ENCODE data around the gene CERS6. TPM values are rescaled to one million over a fixed set of nuclear protein-coding genes. Genes with fewer than 3 reads are reported as not detected.
A peak's percentile ranks its signal among the peaks of the same experiment; 100 is the strongest.

CERS6 gene
- total and polyA plus RNA-seq, 12 donors = 5.0 to 110 (median 29.6) TPM

DNA sequence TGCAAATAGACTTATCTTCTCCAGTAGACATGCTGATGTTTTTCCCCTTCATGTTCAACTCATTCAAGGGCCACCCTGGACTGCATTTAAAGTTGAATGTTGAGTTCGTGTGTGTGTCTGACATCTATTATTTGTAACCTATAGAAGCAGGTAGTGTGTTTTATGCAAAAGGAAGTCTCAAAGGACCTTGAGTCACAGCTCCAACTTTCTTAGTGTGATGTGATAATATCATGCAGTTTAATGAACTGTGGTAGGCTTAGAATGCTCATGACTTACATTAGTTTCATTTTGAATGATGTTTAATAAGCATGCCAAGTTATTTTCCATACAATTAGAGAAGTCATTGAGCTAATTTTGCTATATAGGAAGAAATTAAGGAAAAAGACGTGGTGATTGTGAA lies 67.9 kb downstream of the CERS6 start:
- no peaks in the 10 kb centered on the region for H3K36me3 ChIP-seq (replicated peaks in 1 of 2)
- DNase-seq = no peak
- no peak overlapping the region for H3K27ac ChIP-seq
- H3K27me3 ChIP-seq = no peaks in the 10 kb centered on the region
- no peak for TF ChIP-seq POLR2A (IDR thresholded peaks at IDR 0.05)
- TF ChIP-seq, protein P1, sequence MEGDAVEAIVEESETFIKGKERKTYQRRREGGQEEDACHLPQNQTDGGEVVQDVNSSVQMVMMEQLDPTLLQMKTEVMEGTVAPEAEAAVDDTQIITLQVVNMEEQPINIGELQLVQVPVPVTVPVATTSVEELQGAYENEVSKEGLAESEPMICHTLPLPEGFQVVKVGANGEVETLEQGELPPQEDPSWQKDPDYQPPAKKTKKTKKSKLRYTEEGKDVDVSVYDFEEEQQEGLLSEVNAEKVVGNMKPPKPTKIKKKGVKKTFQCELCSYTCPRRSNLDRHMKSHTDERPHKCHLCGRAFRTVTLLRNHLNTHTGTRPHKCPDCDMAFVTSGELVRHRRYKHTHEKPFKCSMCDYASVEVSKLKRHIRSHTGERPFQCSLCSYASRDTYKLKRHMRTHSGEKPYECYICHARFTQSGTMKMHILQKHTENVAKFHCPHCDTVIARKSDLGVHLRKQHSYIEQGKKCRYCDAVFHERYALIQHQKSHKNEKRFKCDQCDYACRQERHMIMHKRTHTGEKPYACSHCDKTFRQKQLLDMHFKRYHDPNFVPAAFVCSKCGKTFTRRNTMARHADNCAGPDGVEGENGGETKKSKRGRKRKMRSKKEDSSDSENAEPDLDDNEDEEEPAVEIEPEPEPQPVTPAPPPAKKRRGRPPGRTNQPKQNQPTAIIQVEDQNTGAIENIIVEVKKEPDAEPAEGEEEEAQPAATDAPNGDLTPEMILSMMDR (IDR thresholded peaks at IDR 0.05) = no peak
- H3K4me1 ChIP-seq (replicated peaks in 1 of 2) = peaks cover 12 to 62% of the 10 kb centered on the region in 2 donors
- intact Hi-C loops (cut with DNase I) = no loop called here
- H3K4me3 ChIP-seq = no peak overlapping the region
- no peaks in the 10 kb centered on the region for H3K9me3 ChIP-seq (replicated peaks in 1 of 3)
- WGBS, 4 donors = 73 to 82% (median 81%) methylated on average over 2 of the region's 2 CpGs

DNA sequence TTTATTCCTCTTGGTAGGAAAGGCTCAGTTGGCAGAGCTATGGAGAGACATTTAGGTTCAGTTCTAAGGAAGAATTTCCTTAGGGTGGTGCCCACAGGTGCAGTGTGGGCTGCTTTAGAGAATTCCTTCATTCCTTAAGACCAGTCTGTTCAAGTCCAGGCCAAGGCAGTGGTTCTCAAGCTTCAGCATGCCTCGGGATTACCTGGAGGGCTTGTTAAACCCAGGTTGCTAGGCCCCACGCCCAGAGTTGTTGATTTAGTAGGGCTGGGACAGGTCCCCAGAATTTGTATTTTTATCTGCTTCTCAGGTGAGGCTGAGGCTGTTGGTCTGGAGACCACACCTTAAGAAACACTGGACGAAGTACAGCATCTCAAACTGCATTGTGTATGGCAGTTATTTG lies 68.9 kb downstream of the CERS6 start:
- Histone ChIP-seq H3K4me3 (no peak overlapping the region), H3K4me1 (replicated peaks in 1 of 2) (peaks cover 12 to 71% of the 10 kb centered on the region in 2 donors), H3K27me3 (no peaks in the 10 kb centered on the region), H3K36me3 (replicated peaks in 1 of 2) (no peaks in the 10 kb centered on the region), H3K27ac (no peak overlapping the region), H3K9me3 (replicated peaks in 1 of 3) (no peaks in the 10 kb centered on the region)
- no peak for TF ChIP-seq POLR2A (IDR thresholded peaks at IDR 0.05)
- TF ChIP-seq, protein P1 (IDR thresholded peaks at IDR 0.05) = no peak
- intact Hi-C loops (cut with DNase I) = no loop called here
- WGBS, 4 donors = 88 to 100% (median 98%) methylated on average over 1 to 3 of the region's 3 CpGs
- no peak for DNase-seq

GRCh38 chr2:168525716-168526446 lies 69.8 kb downstream of the CERS6 start:
- TF ChIP-seq POLR2A (IDR thresholded peaks at IDR 0.05) = no peak
- TF ChIP-seq, protein P1 (IDR thresholded peaks at IDR 0.05) = no peak
- Histone ChIP-seq H3K27me3 (no peaks in the 10 kb centered on the region), H3K4me3 (no peak overlapping the region), H3K4me1 (replicated peaks in 1 of 2) (peaks cover 12 to 77% of the 10 kb centered on the region in 2 donors), H3K27ac (peak overlapping the region in 2 of 5 donors; percentile 57 to 62), H3K9me3 (replicated peaks in 1 of 3) (no peaks in the 10 kb centered on the region), H3K36me3 (replicated peaks in 1 of 2) (no peaks in the 10 kb centered on the region)
- intact Hi-C loops (cut with DNase I) = no loop called here
- 61 to 78% (median 66%) methylated on average over 1 of the region's 1 CpG for WGBS, 4 donors
- DNase-seq = no peak

GRCh38 chr2:168526641-168527040 lies 70.6 kb downstream of the CERS6 start:
- 18 to 40% (median 31%) methylated on average over 3 of the region's 3 CpGs for WGBS, 4 donors
- no peaks in the 10 kb centered on the region for H3K36me3 ChIP-seq (replicated peaks in 1 of 2)
- intact Hi-C loops (cut with DNase I) = no loop called here
- DNase-seq = peak in 6 of 7 donors; percentile 22 to 87 (median 38)
- no peaks in the 10 kb centered on the region for H3K9me3 ChIP-seq (replicated peaks in 1 of 3)
- peak overlapping the region in 2 of 5 donors; percentile 57 to 62 for H3K27ac ChIP-seq
- H3K4me3 ChIP-seq = no peak overlapping the region
- no peaks in the 10 kb centered on the region for H3K27me3 ChIP-seq
- TF ChIP-seq, protein P1 (IDR thresholded peaks at IDR 0.05) = no peak
- no peak for TF ChIP-seq POLR2A (IDR thresholded peaks at IDR 0.05)
- peaks cover 7 to 75% of the 10 kb centered on the region in 2 donors for H3K4me1 ChIP-seq (replicated peaks in 1 of 2)
